Fibroblast of lung (primary cell): ENCODE data around the gene C1orf116. TPM values are rescaled to one million over a fixed set of nuclear protein-coding genes. Genes with fewer than 3 reads are reported as not detected.

Experiments
- DNase-seq, 2 donors: peaks; one replicate each; pipeline versions ENCODE4 v3.0.0 to v3.0.0-alpha.2; 2010; ENCODE audit warnings: low read depth in 2 of 2
- H2AFZ ChIP-seq: 2 replicates; pipeline ENCODE4 v1.5.1; 2012; ENCODE audit warnings: low read length, control low read depth, inconsistent platforms
- H3K27ac ChIP-seq: 2 replicates; pipeline ENCODE4 v1.5.1; 2011; ENCODE audit warnings: low read length, control low read depth; ENCODE audit not compliant: insufficient read depth
- H3K27me3 ChIP-seq: 2 replicates; pipeline ENCODE4 v1.5.1; 2011; ENCODE audit warnings: mild to moderate bottlenecking, low read length; ENCODE audit not compliant: control insufficient read depth, insufficient read depth
- H3K36me3 ChIP-seq: 2 replicates; pipeline ENCODE4 v1.5.1; 2011; ENCODE audit warnings: low read length; ENCODE audit not compliant: control insufficient read depth, insufficient read depth
- H3K4me1 ChIP-seq: 2 replicates; pipeline ENCODE4 v1.5.1; 2011; ENCODE audit warnings: low read length; ENCODE audit not compliant: control insufficient read depth, insufficient read depth; ENCODE audit errors: extremely low read depth
- H3K4me2 ChIP-seq: 2 replicates; pipeline ENCODE4 v1.5.1; 2011; ENCODE audit warnings: low read length, control low read depth; ENCODE audit not compliant: insufficient read depth; ENCODE audit errors: extremely low read depth
- H3K4me3 ChIP-seq, 4 experiments: fragments of 200-600 bp in 1 of 4; sonication (generic) in 1 of 4; replicated peaks in 1 of 4; 2 replicates each; pipeline ENCODE4 v1.5.1; 2011 to 2016; ENCODE audit warnings: low read length in 4 of 4, low read depth in 3 of 4, mild to moderate bottlenecking in 3 of 4, control low read depth in 2 of 4, inconsistent platforms in 1 of 4, mixed read lengths in 1 of 4; ENCODE audit not compliant: insufficient read depth in 1 of 4; ENCODE audit errors: control extremely low read depth in 1 of 4
- H3K79me2 ChIP-seq: 2 replicates; pipeline ENCODE4 v1.5.1; 2012; ENCODE audit warnings: mild to moderate bottlenecking, low read length, inconsistent platforms; ENCODE audit not compliant: control insufficient read depth, insufficient read depth
- H3K9ac ChIP-seq: 2 replicates; pipeline ENCODE4 v1.5.1; 2011; ENCODE audit warnings: mild to moderate bottlenecking, low read length, control low read depth; ENCODE audit not compliant: insufficient read depth
- H3K9me3 ChIP-seq: 2 replicates; pipeline ENCODE4 v1.5.1; 2012; ENCODE audit warnings: low read depth, low read length; ENCODE audit not compliant: control insufficient read depth, insufficient read depth
- H4K20me1 ChIP-seq: 2 replicates; pipeline ENCODE4 v1.5.1; 2011; ENCODE audit warnings: low read length; ENCODE audit not compliant: control insufficient read depth, insufficient read depth; ENCODE audit errors: extremely low read depth
- EZH2 ChIP-seq: IDR thresholded peaks from 2 replicates; pipeline ENCODE4 v1.5.1; 2012; ENCODE audit warnings: low read length, control low read depth, mild to moderate bottlenecking; ENCODE audit errors: missing control alignments
- polyA plus RNA-seq, 2 donors: library from polyadenylated mRNA; depleted of rRNA in 1 of 2; stranded (reverse) in 1 of 2; unstranded in 1 of 2; fragments of >200 nt; gene quantifications; 2 replicates each; pipeline ENCODE4 v1.2.1, GENCODE V29; 2011 to 2012; ENCODE audit warnings: missing spikeins in 1 of 2
- total RNA-seq: library from RNA; depleted of rRNA; stranded (reverse); fragments of >200 nt; gene quantifications from 2 replicates; pipeline ENCODE4 v1.2.1, GENCODE V29; 2014
- TF ChIP-seq, protein P1 (sequence below), 2 donors: IDR thresholded peaks in 1 of 2; conservative IDR thresholded peaks in 1 of 2; 1 replicate in 1 of 2; 2 replicates in 1 of 2; pipeline ENCODE4 v1.5.1; 2011 to 2012; ENCODE audit warnings: low read length in 2 of 2, control low read depth in 1 of 2, inconsistent platforms in 1 of 2, low read depth in 1 of 2, mild to moderate bottlenecking in 1 of 2

The C1orf116 gene
- total and polyA plus RNA-seq, 2 donors (not counting 1 experiment from before 2014, with no cell fraction given): 0.06 TPM; not detected in 1

DNA sequence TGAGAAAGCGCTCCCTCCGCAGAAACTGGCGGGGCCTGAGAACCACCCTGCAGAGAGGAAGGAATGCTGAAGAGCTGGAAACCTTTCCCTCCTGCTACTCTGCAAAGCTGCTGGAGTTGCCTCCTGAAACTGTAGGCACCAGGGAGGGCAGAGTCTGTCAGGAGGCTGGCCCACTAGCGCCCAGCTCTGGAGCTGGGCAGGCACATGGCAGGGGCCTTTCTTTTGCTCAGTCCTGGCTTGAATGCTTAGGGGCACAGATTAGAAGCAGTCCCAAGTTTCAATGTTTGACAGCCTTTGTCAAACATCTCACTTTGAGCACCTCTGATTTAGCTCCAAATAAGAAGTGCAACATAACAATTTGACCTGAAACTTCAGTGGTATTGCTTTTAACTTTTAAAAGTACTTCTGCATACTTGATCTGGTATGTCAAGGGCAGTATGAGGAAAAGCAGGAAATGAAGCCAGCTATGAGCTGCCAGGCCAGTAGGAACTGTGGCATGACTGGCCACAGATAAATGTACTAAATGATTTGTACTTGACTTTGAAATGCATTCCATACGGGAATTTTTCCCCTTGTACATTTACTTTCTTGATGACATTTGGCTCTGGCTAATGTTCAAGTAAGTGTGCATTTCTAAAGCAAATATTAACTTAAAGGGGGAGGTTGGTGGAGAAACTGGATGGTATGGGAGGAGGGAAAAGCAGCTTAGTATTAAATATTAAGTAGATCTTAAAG, 7.2 kb downstream of the C1orf116 start:
- Histone ChIP-seq H3K4me1 (peaks cover 7% of the 10 kb centered on the region), H3K4me2 (peak overlapping the region; percentile 49), H3K9me3 (no peaks in the 10 kb centered on the region), H3K79me2 (no peaks in the 10 kb centered on the region), H3K27me3 (no peaks in the 10 kb centered on the region), H3K36me3 (no peaks in the 10 kb centered on the region), H2AFZ (peak overlapping the region; percentile 62), H3K4me3 (no peak overlapping the region), H3K9ac (no peak overlapping the region), H3K27ac (no peak overlapping the region), H4K20me1 (no peaks in the 10 kb centered on the region)
- peak; percentile 13 to 81 for DNase-seq
- no peak for TF ChIP-seq EZH2
- TF ChIP-seq, protein P1, sequence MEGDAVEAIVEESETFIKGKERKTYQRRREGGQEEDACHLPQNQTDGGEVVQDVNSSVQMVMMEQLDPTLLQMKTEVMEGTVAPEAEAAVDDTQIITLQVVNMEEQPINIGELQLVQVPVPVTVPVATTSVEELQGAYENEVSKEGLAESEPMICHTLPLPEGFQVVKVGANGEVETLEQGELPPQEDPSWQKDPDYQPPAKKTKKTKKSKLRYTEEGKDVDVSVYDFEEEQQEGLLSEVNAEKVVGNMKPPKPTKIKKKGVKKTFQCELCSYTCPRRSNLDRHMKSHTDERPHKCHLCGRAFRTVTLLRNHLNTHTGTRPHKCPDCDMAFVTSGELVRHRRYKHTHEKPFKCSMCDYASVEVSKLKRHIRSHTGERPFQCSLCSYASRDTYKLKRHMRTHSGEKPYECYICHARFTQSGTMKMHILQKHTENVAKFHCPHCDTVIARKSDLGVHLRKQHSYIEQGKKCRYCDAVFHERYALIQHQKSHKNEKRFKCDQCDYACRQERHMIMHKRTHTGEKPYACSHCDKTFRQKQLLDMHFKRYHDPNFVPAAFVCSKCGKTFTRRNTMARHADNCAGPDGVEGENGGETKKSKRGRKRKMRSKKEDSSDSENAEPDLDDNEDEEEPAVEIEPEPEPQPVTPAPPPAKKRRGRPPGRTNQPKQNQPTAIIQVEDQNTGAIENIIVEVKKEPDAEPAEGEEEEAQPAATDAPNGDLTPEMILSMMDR (conservative IDR thresholded peaks at IDR 0.05 in 1 of 2, IDR thresholded peaks at IDR 0.05 in 1 of 2; ENCODE audit: low read depth in 1 of 2, low read length in 2 of 2): no peak

- TF ChIP-seq, protein P1 (conservative IDR thresholded peaks at IDR 0.05 in 1 of 2, IDR thresholded peaks at IDR 0.05 in 1 of 2; ENCODE audit: low read depth in 1 of 2, low read length in 2 of 2): no peak
- no peak for TF ChIP-seq EZH2
- Histone ChIP-seq H2AFZ (peak overlapping the region; percentile 55), H3K4me2 (no peak overlapping the region), H3K4me1 (peaks cover 7% of the 10 kb centered on the region), H3K9me3 (no peaks in the 10 kb centered on the region), H3K79me2 (no peaks in the 10 kb centered on the region), H3K36me3 (no peaks in the 10 kb centered on the region), H3K4me3 (no peak overlapping the region), H3K27ac (no peak overlapping the region), H3K9ac (no peak overlapping the region), H4K20me1 (no peaks in the 10 kb centered on the region), H3K27me3 (no peaks in the 10 kb centered on the region)
- peak in 1 of 2 donors; percentile 69 for DNase-seq
Measured at GRCh38 chr1:207024202-207025145, 8.1 kb downstream of the C1orf116 start.

DNA sequence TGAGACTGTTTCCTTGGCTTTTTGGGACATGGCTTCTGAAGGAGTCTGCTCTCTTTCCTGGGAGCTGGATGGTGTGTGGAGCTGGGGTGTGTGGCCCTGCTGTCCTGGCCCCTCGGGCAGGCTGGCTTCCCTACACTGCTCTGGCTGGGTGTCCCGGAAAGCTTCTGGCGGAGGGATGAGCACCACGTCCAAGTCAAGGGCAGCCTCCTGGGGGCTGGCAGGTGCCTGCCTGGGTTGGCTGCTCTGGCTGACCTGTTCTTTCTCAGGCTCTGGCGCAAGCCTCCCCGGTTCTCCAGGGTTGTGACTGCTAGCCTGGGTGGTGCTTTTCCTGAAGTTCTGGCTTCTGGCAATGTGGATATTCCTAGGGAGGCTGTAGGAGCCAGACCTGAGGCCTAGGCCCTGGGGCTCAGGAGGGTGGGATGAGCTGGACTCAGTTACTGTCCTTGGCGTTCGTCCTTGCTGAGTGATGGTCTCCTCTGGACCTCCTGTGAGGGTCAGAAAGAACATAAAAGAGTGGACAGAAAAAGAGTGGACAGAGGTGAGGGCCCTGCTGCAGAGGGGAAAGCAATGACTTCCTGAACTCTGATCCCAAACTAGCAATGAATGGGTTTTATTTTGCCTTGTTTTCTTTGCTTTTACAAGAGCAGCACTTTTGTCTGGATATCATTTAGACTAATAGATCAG, 9.4 kb downstream of the C1orf116 start:
- TF ChIP-seq EZH2: no peak
- H3K9ac ChIP-seq: no peak overlapping the region
- H2AFZ ChIP-seq: no peak overlapping the region
- H3K4me3 ChIP-seq: no peak overlapping the region
- H3K27me3 ChIP-seq: no peaks in the 10 kb centered on the region
- H3K4me2 ChIP-seq: no peak overlapping the region
- DNase-seq: no peak
- H3K36me3 ChIP-seq: no peaks in the 10 kb centered on the region
- H3K9me3 ChIP-seq: no peaks in the 10 kb centered on the region
- no peak overlapping the region for H3K27ac ChIP-seq
- H4K20me1 ChIP-seq: no peaks in the 10 kb centered on the region
- no peaks in the 10 kb centered on the region for H3K79me2 ChIP-seq
- peaks cover 7% of the 10 kb centered on the region for H3K4me1 ChIP-seq
